ENCODE results near the gene IL17C.
A peak's percentile ranks its signal among the peaks of the same experiment; 100 is the strongest.

The IL17C gene

DNA sequence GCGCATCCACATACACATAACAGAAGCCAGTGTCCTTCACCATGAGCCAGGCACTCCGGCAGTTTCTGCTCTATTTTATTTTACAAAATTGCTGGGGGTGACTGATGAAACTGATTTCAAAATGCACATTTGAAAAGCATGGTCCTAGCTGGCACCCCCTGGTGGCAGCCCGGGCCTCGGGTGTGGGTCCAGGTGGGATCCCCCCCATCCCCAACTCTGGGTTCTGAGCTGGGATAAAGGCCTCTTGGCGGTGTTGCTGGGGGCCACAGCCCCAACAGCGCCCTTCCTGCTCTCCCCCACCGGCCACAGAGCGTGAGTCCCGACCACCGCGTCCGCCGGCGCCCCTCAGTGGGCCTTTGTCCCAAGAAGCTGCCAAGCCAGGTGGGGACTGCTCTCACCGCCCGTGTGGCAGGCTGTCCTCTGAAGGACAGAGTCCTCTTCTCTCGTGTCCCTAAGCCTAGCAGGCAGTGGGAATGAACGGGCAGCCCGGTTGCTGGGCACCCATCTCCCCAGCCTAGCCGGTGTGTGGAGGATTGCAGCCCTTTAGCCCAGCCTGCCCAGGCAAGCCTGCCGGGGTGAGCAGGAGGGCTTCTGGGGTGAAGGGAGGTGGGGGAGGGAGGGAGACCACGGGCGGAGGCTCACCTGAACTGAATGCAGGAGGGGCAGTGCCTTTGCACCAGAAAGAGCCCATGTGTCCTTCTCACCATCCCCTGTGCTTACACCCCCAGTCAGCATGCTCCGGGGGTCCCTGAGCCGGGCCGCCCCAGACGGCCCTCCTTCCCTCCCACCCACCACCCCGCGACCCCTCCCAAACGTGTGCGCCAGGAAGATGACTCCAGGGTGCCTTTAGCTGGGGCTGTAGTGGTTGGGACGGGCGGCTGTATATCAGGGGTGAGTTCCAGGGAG lies 47.0 kb downstream of the IL17C start:
- DNase-seq (ENCODE audit: low read depth in 2 of 2) = peak in 1 of 2 donors; percentile 58

DNA sequence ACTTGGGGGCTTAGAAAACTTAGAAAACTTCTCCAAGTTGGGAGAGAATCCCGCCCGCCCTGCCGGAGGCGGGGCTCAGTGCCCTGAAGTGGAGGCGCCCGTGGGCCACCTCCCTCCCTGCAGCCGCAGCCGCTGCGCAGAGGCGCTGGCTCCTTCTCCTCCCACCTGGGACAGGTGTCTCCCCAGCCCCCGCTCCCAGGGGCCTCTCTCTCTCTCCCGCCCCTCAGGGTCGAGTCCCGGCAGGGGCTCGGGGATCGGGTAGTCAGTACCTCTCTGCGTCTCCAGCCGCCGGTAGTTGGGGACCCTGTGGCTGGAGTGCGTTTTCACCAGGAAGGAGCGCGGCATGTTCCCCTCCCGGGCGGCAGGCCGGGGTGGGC lies 47.7 kb downstream of the IL17C start:
- no peak for DNase-seq (ENCODE audit: low read depth in 2 of 2)

DNA sequence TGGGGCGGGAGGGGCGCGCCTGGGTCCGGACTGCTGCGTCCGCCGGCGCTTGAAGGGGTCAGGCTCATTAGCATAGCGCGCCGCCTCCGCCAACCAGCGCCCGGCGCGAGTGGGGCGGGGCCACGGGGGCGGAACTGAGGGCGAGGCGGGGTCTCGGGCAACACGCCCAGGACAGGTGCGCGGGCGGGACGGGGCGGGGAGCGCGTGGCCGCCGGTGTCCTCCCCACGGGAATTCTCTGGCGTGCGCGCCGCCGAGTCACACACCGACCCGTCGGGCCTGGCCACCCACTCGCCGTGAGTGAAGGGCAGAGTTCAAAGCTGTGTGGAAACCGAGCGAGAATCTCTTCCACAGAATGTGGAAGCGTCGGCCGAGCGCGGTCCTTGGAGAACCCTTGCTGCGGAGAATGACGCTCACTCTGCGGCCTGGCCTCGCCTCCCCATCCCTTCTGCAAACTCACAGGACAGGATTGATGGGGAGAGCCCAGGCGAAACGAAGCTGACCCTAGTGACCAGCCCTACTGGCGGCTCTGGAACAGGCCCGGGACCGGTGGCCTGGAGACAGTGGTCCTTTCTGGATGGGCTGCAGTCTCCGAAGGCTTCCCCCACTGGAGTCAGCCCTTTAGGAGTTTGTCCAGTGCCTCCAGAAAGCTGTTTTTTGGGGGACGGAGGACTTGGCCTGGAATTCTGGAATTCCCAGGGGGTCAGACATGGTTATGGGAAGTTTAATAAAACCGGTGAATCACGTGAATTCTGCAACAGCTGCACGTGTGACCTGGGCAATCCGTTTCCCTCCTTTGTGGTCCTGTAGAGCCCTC lies 48.3 kb downstream of the IL17C start, which contains the start of gene SNAI3:
Gene SNAI3 (minus strand): TSS at position 69 of the 815 bp plus-strand sequence. CDS start 101 bp downstream, outside the sequence.
- DNase-seq (ENCODE audit: low read depth in 2 of 2) = peak; percentile 80 to 84

DNA sequence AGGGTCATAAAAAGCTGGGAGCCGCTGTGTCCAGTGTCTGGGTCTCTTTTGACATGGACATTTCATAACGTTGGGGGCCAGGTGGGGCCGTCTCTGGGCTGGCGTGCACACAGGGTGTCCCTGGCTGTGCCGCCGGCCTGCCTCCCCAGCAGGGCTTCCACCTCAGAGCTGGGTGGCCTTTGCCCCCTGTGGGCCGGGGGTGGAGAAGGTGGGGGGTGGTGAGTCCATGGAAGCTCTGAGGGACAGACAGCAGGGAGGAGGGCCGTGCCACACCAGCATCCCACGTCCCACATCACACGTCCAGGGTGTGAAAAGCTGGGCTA lies 48.8 kb downstream of the IL17C start:
- no peak for DNase-seq (ENCODE audit: low read depth in 2 of 2)

DNA sequence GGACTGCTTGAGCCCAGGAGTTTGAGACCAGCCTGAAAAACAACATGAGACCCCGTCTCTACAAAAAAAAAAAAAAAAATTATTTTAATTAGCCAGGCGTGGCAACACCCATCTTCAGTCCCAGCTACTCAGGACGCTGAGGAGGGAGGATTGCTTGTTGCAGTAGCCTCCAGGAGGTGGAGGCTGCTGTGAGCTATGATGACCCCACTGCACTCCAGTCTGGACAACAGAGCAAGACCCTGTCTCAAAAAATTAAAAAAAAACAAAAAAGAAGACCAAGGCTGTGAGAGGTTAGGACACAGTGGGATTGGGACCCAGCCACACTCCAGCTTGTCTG lies 49.3 kb downstream of the IL17C start:
- no peak for DNase-seq (ENCODE audit: low read depth in 2 of 2)

DNA sequence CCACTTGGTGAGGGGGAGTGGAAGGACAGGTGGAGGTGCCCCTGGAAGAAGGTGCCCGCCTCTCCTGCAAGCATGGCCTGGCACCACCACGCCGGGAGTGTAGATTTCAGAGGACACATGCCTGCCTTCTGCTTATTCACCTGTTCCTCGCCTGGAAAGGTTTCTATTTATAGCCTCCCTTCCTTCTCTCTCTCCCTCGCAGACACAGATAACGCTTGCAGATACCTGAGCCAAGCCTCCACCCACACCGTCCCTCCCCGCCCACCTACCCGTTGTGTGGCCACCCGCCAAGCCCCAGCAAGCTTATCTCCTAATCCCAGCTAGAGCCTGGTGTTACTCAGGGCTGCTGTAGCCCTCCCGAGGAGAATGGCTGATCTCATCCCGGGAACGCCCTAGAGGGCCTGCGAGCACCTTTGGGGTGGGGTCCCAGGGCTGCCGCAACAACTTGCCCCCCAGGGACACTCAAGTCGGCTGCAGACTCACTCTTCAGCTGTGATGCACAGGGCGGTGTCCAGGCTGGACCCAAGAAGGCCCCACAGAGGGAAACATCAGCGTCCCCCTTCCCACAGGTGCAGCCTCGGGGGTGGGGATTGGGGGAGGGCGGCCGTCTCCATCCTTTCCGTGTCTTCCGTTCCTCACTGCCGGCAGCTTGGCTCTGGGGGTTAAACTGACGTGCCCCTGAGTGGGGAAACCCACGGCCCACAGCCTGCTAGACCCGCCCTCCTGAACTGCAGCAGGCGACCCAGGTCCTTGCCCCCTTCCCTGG lies 49.8 kb downstream of the IL17C start:
- no peak for DNase-seq (ENCODE audit: low read depth in 2 of 2)

All from activated CD4-positive, alpha-beta T cell treated with anti-CD3 and anti-CD28 coated beads for 24 hours (primary cell).